H1 (cell line): Measurements from ENCODE around the gene SLC2A3. TPM values are rescaled to one million over a fixed set of nuclear protein-coding genes. Genes with fewer than 3 reads are reported as not detected.
"Not testable (repeated sequence)": the region's sequence is repeated elsewhere in the genome, so short reads cannot be mapped to it uniquely, and the experiment has no call there.

Experiments
- CTCF ChIA-PET: fragments of 300-600 bp; sonication (Branson Sonifier 250); formaldehyde crosslinking; loops from one replicate; lab custom pipeline; 2021; ENCODE audit not compliant: partially characterized antibody; lab: Charles Lee
- POLR2A ChIA-PET: fragments of 300-600 bp; sonication (Branson Sonifier 250); formaldehyde crosslinking; loops from one replicate; lab custom pipeline; 2021; ENCODE audit warnings: inconsistent platforms; ENCODE audit not compliant: partially characterized antibody; lab: Charles Lee
- DNase-seq, 2 experiments: peaks; one replicate each; pipeline versions ENCODE4 v3.0.0 to v3.0.0-alpha.2; 2010 to 2022; ENCODE audit warnings: low spot score in 2 of 2, low read depth in 1 of 2, mixed read lengths in 1 of 2
- FAIRE-seq: peaks from 2 replicates; lab custom pipeline; 2011; peaks lifted over from hg19 to GRCh38; lab: Jason Lieb, UNC
- H2AFZ ChIP-seq: 2 replicates; pipeline ENCODE4 v1.8.1; 2012; ENCODE audit warnings: low read length, inconsistent platforms
- H2AK5ac ChIP-seq: 2 replicates; pipeline ENCODE4 v1.6.1; 2013; ENCODE audit warnings: low read depth, low read length
- H2BK120ac ChIP-seq: replicated peaks from 2 replicates; pipeline ENCODE3; 2013; ENCODE audit warnings: low read depth, low read length, inconsistent platforms
- H2BK12ac ChIP-seq: 2 replicates; pipeline ENCODE4 v1.6.1; 2013; ENCODE audit warnings: low read depth, low read length
- H2BK15ac ChIP-seq: 2 replicates; pipeline ENCODE4 v1.6.1; 2013; ENCODE audit warnings: low read length
- H2BK20ac ChIP-seq: 2 replicates; pipeline ENCODE4 v1.6.1; 2013; ENCODE audit warnings: low read length
- H2BK5ac ChIP-seq: 2 replicates; pipeline ENCODE4 v1.6.1; 2013; ENCODE audit warnings: low read depth, low read length
- H3K14ac ChIP-seq: 2 replicates; pipeline ENCODE4 v1.6.1; 2013; ENCODE audit warnings: inconsistent platforms; ENCODE audit not compliant: insufficient read length
- H3K18ac ChIP-seq: 2 replicates; pipeline ENCODE4 v1.6.1; 2013; ENCODE audit warnings: low read length; ENCODE audit errors: extremely low read depth
- H3K23ac ChIP-seq: 2 replicates; pipeline ENCODE4 v1.6.1; 2013; ENCODE audit warnings: inconsistent platforms; ENCODE audit not compliant: insufficient read length
- H3K23me2 ChIP-seq: 2 replicates; pipeline ENCODE4 v1.6.1; 2013; ENCODE audit warnings: low read depth, low read length
- H3K27ac ChIP-seq: 2 replicates; pipeline ENCODE4 v1.6.1; 2011; ENCODE audit warnings: low read depth, low read length, inconsistent platforms
- H3K27me3 ChIP-seq, 4 experiments: replicated peaks in 1 of 4; 1 replicate in 1 of 4; 2 replicates in 3 of 4; pipeline versions ENCODE4 v1.6.1 to v1.8.1; 2011 to 2013; ENCODE audit warnings: low read length in 3 of 4, mild to moderate bottlenecking in 3 of 4, inconsistent platforms in 2 of 4, mixed read lengths in 2 of 4, moderate library complexity in 1 of 4; ENCODE audit not compliant: control insufficient read depth in 3 of 4, insufficient read depth in 3 of 4; ENCODE audit errors: extremely low read depth in 1 of 4
- H3K36me3 ChIP-seq, 4 experiments: 2 replicates each; pipeline versions ENCODE4 v1.6.1 to v1.8.1; 2011 to 2013; ENCODE audit warnings: mild to moderate bottlenecking in 4 of 4, low read length in 3 of 4, moderate library complexity in 2 of 4, control low read depth in 1 of 4, inconsistent platforms in 1 of 4; ENCODE audit not compliant: insufficient read depth in 4 of 4, control insufficient read depth in 2 of 4
- H3K4ac ChIP-seq: replicated peaks from 2 replicates; pipeline ENCODE3; 2013; ENCODE audit warnings: low read length, low read depth, mixed read lengths, inconsistent platforms; ENCODE audit not compliant: insufficient read length
- H3K4me1 ChIP-seq, 4 experiments: replicated peaks in 1 of 4; 1 replicate in 1 of 4; 2 replicates in 3 of 4; pipeline versions ENCODE4 v1.6.1 to v1.8.1; 2011 to 2013; ENCODE audit warnings: low read length in 3 of 4, inconsistent platforms in 2 of 4, mixed read lengths in 1 of 4; ENCODE audit not compliant: insufficient read depth in 4 of 4, control insufficient read depth in 3 of 4
- H3K4me2 ChIP-seq, 2 experiments: 2 replicates each; pipeline versions ENCODE4 v1.6.1 to v1.8.1; 2011 to 2013; ENCODE audit warnings: low read depth in 2 of 2, low read length in 2 of 2, control low read depth in 1 of 2, inconsistent platforms in 1 of 2, mild to moderate bottlenecking in 1 of 2; ENCODE audit not compliant: insufficient read depth in 1 of 2
- H3K4me3 ChIP-seq, 4 experiments: fragments of 200-600, 300-600 bp in 1 of 4; sonication (generic), shearing (Covaris generic), sonication (Bioruptor Twin) in 1 of 4; 2 replicates each; pipeline versions ENCODE4 v1.5.1 to v1.8.1; 2011 to 2016; ENCODE audit warnings: low read length in 4 of 4, low read depth in 3 of 4, control low read depth in 2 of 4, inconsistent platforms in 2 of 4, mild to moderate bottlenecking in 2 of 4, mixed read lengths in 1 of 4, moderate library complexity in 1 of 4; ENCODE audit not compliant: insufficient read depth in 2 of 4; ENCODE audit errors: extremely low read depth in 1 of 4
- H3K56ac ChIP-seq: replicated peaks from 2 replicates; pipeline ENCODE3; 2013; ENCODE audit warnings: low read depth, mild to moderate bottlenecking, mixed read lengths, low read length, inconsistent platforms; ENCODE audit not compliant: insufficient read length
- H3K79me1 ChIP-seq: 2 replicates; pipeline ENCODE4 v1.6.1; 2013; ENCODE audit warnings: low read depth, low read length, control low read depth
- H3K79me2 ChIP-seq, 2 experiments: 2 replicates each; pipeline versions ENCODE4 v1.6.1 to v1.8.1; 2012 to 2013; ENCODE audit warnings: low read length in 2 of 2, mild to moderate bottlenecking in 2 of 2, inconsistent platforms in 1 of 2; ENCODE audit not compliant: insufficient read depth in 2 of 2, control insufficient read depth in 1 of 2
- H3K9ac ChIP-seq, 4 experiments: replicated peaks in 1 of 4; 1 replicate in 1 of 4; 2 replicates in 3 of 4; pipeline versions ENCODE4 v1.6.1 to v1.8.1; 2011 to 2013; ENCODE audit warnings: low read depth in 3 of 4, low read length in 3 of 4, control low read depth in 2 of 4, mild to moderate bottlenecking in 2 of 4, moderate library complexity in 2 of 4, inconsistent platforms in 1 of 4; ENCODE audit errors: extremely low read depth in 1 of 4
- H3K9me3 ChIP-seq, 2 experiments: 2 replicates each; pipeline versions ENCODE4 v1.6.1 to v1.8.1; 2012 to 2013; ENCODE audit warnings: mild to moderate bottlenecking in 2 of 2, moderate library complexity in 2 of 2, control low read depth in 1 of 2, inconsistent platforms in 1 of 2, low read depth in 1 of 2, low read length in 1 of 2, mixed read lengths in 1 of 2; ENCODE audit not compliant: insufficient read depth in 2 of 2
- H4K20me1 ChIP-seq, 2 experiments: replicated peaks in 1 of 2; 2 replicates each; pipeline versions ENCODE3 to v1.8.1; 2011 to 2013; ENCODE audit warnings: inconsistent platforms in 2 of 2, low read length in 2 of 2, mild to moderate bottlenecking in 1 of 2; ENCODE audit not compliant: insufficient read depth in 2 of 2, control insufficient read depth in 1 of 2
- H4K5ac ChIP-seq: 2 replicates; pipeline ENCODE4 v1.6.1; 2013; ENCODE audit warnings: low read length, low read depth, mixed read lengths, inconsistent platforms; ENCODE audit not compliant: insufficient read length
- H4K8ac ChIP-seq: 2 replicates; pipeline ENCODE4 v1.8.0; 2013; ENCODE audit warnings: mild to moderate bottlenecking, moderate library complexity, low read length, inconsistent platforms; ENCODE audit not compliant: insufficient read depth; ENCODE audit errors: extremely low read depth
- H4K91ac ChIP-seq: replicated peaks from 2 replicates; pipeline ENCODE3; 2013; ENCODE audit warnings: low read length, mixed read lengths, inconsistent platforms; ENCODE audit not compliant: insufficient read length
- CTBP2 ChIP-seq: IDR thresholded peaks from 2 replicates; pipeline ENCODE4 v1.7.0; 2011; ENCODE audit warnings: borderline replicate concordance, mild to moderate bottlenecking, moderate library complexity, mixed read lengths, low read length; ENCODE audit not compliant: insufficient read depth, insufficient read length
- KDM5A ChIP-seq: fragments of 200-600 bp; IDR thresholded peaks from 2 replicates; pipeline ENCODE4 v1.7.1; 2012; ENCODE audit warnings: mild to moderate bottlenecking, low read length, inconsistent platforms, mixed read lengths
- WGBS, 2 experiments: shearing (Covaris generic) in 1 of 2; methylation state at CpG; one replicate each; pipeline versions ENCODE4 v1.1.6 to v1.1.7; 2013 to 2015; ENCODE audit warnings: low lambda C conversion rate in 2 of 2, mixed read lengths in 2 of 2, inconsistent platforms in 1 of 2, low coverage in 1 of 2, missing lambda C conversion rate in 1 of 2; ENCODE audit not compliant: insufficient replicate concordance in 2 of 2, insufficient coverage in 1 of 2, insufficient read length in 1 of 2; ENCODE audit errors: extremely low coverage in 1 of 2, missing lambda C conversion rate in 1 of 2; 5-methylcytosine and 5-hydroxymethylcytosine counted together
- polyA plus RNA-seq, 7 experiments: library from polyadenylated mRNA; depleted of rRNA in 3 of 7; stranded (reverse) in 5 of 7; unstranded in 2 of 7; fragments of >200 nt in 5 of 7; fragments of 200-250 nt in 2 of 7; gene quantifications; 1 replicate in 5 of 7; 2 replicates in 1 of 7; 4 replicates in 1 of 7; pipeline versions ENCODE4 v1.2.1 to v1.2.3, GENCODE V29; 2011 to 2013; ENCODE audit warnings: missing spikeins in 2 of 7, mixed read lengths in 2 of 7
- total RNA-seq: library from RNA; stranded (reverse); fragmentation: NEBNext Ultra II Directional; extraction: Animal tissue kit (Norgen Biotek cat#: 25700); gene quantifications from 2 replicates; pipeline ENCODE4 v1.2.1, GENCODE V29; 2021

Gene SLC2A3
- total and polyA plus RNA-seq, 2 of the 8 experiments (the other 6 are each of a cell fraction or from before 2014, with no cell fraction given) = 417 to 688 TPM

GRCh38 chr12:7984900-7985299 lies 48.9 kb upstream of the SLC2A3 start (continued):
- no peak for TF ChIP-seq CTBP2
- TF ChIP-seq KDM5A = no peak

GRCh38 chr12:7983460-7983859 lies 47.5 kb upstream of the SLC2A3 start:
- H2BK20ac ChIP-seq, H4K5ac ChIP-seq, H3K4ac ChIP-seq, H2BK15ac ChIP-seq, H3K4me1 ChIP-seq, H3K4me3 ChIP-seq, H2BK12ac ChIP-seq, FAIRE-seq, H4K8ac ChIP-seq, H2BK5ac ChIP-seq, H3K27ac ChIP-seq, H3K14ac ChIP-seq, H3K79me1 ChIP-seq, H2BK120ac ChIP-seq, H3K9ac ChIP-seq, H3K23ac ChIP-seq, H4K20me1 ChIP-seq, H3K9me3 ChIP-seq, H3K23me2 ChIP-seq, H3K79me2 ChIP-seq, H3K27me3 ChIP-seq, H3K56ac ChIP-seq, H4K91ac ChIP-seq, H3K36me3 ChIP-seq, H3K4me2 ChIP-seq, DNase-seq, H2AFZ ChIP-seq, H3K18ac ChIP-seq, H2AK5ac ChIP-seq: not testable (repeated sequence)
- 100% methylated on average over 1 of the region's 1 CpG; no CpG with 5 or more reads in 1 of the 2 experiments for WGBS, 2 experiments
- POLR2A ChIA-PET = interaction anchor here (0.9 kb wide), 1 partner anchor 12 kb away, joined by 3 read pairs; no protein-coding TSS in a partner anchor
- CTCF ChIA-PET = interaction anchor here (0.6 to 1.8 kb wide), 4 partner anchors 11 to 116 kb away, joined by 3 to 6 read pairs (median 4); no protein-coding TSS in a partner anchor
